HEK293T (cell line): ENCODE data around the gene LRRFIP1.
"Not testable (repeated sequence)": the region's sequence is repeated elsewhere in the genome, so short reads cannot be mapped to it uniquely, and the experiment has no call there.

Experiments used
- CTCF ChIA-PET: fragments of 350-600 bp; formaldehyde crosslinking; extraction: SDS; loops from one replicate; lab custom pipeline; 2021; ENCODE audit warnings: antibody characterized with exemption, inconsistent platforms; lab: Yijun Ruan, JAX
- POLR2A ChIA-PET: fragments of 350-600 bp; formaldehyde crosslinking; extraction: SDS; loops from one replicate; lab custom pipeline; 2020; ENCODE audit warnings: antibody characterized with exemption, inconsistent platforms; lab: Yijun Ruan, JAX
- DNase-seq: peaks from one replicate; pipeline ENCODE4 v3.0.0; 2012; ENCODE audit warnings: mixed read lengths; ENCODE audit errors: extremely low spot score
- ARNT ChIP-seq: fragments of 450-650 bp; IDR thresholded peaks from 2 replicates; pipeline ENCODE4 v1.6.1; 2017; ENCODE audit warnings: mild to moderate bottlenecking
- BHLHE40 ChIP-seq: fragments of 450-650 bp; IDR thresholded peaks from 2 replicates; pipeline ENCODE4 v1.6.1; 2016; ENCODE audit warnings: mild to moderate bottlenecking, moderate library complexity, borderline replicate concordance
- CTBP1 ChIP-seq: fragments of 450-650 bp; IDR thresholded peaks from 2 replicates; pipeline ENCODE4 v1.6.1; 2016; ENCODE audit warnings: borderline replicate concordance
- ELF4 ChIP-seq: fragments of 450-650 bp; IDR thresholded peaks from 2 replicates; pipeline ENCODE4 v1.6.1; 2017; ENCODE audit warnings: antibody characterized with exemption
- FOXA1 ChIP-seq: fragments of 450-650 bp; IDR thresholded peaks from 2 replicates; pipeline ENCODE4 v1.6.1; 2016; ENCODE audit warnings: mild to moderate bottlenecking
- FOXK2 ChIP-seq: fragments of 450-650 bp; IDR thresholded peaks from 2 replicates; pipeline ENCODE4 v1.6.1; 2016; ENCODE audit warnings: mild to moderate bottlenecking
- FOXM1 ChIP-seq: fragments of 450-650 bp; IDR thresholded peaks from 2 replicates; pipeline ENCODE4 v1.6.1; 2017; ENCODE audit warnings: mild to moderate bottlenecking, borderline replicate concordance
- HDGF ChIP-seq: fragments of 450-650 bp; IDR thresholded peaks from 2 replicates; pipeline ENCODE4 v1.6.1; 2017; ENCODE audit warnings: antibody characterized with exemption, borderline replicate concordance
- L3MBTL2 ChIP-seq: fragments of 450-650 bp; conservative IDR thresholded peaks from 2 replicates; pipeline ENCODE4 v1.6.1; 2016; ENCODE audit warnings: mild to moderate bottlenecking
- LEF1 ChIP-seq: fragments of 450-650 bp; IDR thresholded peaks from 2 replicates; pipeline ENCODE4 v1.6.1; 2017; ENCODE audit warnings: mild to moderate bottlenecking, borderline replicate concordance
- NFRKB ChIP-seq: fragments of 450-650 bp; IDR thresholded peaks from 2 replicates; pipeline ENCODE4 v1.6.1; 2016; ENCODE audit warnings: mild to moderate bottlenecking, moderate library complexity
- SP1 ChIP-seq: fragments of 450-650 bp; IDR thresholded peaks from 2 replicates; pipeline ENCODE4 v1.6.1; 2017
- SUZ12 ChIP-seq: fragments of 450-650 bp; IDR thresholded peaks from 2 replicates; pipeline ENCODE4 v1.6.1; 2016; ENCODE audit warnings: mild to moderate bottlenecking
- TARDBP ChIP-seq: fragments of 450-650 bp; IDR thresholded peaks from 2 replicates; pipeline ENCODE4 v1.6.1; 2016
- ZNF384 ChIP-seq: fragments of 450-650 bp; IDR thresholded peaks from 2 replicates; pipeline ENCODE4 v1.6.1; 2016
- TF ChIP-seq, protein P1 (sequence below): fragments of 450-650 bp; IDR thresholded peaks from 2 replicates; pipeline ENCODE4 v1.6.1; 2016

The LRRFIP1 gene

DNA sequence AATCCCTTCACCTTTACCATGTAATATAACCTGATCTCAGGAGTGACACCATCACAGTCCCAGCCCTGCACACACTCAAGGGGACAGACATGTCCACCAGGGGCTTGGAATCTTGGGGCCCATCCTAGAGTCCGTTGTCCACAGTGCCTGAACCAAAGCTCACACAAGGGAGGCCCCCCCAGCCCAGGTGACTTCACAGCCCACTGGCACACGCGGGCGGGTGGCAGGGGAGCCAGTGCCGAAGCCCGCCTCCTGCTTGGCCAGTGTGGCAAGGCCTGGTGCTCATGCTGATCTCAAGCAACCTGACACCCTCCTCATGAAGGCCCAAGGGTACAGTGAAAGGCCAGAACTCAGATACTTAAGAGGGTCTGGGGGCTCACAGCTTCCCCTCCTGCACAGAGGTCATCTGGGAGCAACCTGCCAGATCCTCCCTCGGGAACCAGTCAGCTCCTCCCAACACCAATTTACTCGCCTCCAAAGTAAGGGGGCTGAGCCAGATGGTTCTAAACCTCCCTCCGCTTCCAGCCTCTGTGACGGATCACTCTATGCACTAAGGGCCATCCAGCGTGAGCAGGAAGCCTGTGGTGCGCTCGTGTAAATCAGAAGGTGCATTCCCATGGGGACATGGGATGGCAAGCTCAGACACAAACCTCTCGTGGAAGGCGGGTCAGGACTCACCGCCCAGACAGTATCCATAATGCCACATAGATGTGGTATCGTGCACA, 33.6 kb upstream of the LRRFIP1 start:
- no peak for DNase-seq
- CTCF ChIA-PET, result no interaction called here
- TF ChIP-seq, protein P1, sequence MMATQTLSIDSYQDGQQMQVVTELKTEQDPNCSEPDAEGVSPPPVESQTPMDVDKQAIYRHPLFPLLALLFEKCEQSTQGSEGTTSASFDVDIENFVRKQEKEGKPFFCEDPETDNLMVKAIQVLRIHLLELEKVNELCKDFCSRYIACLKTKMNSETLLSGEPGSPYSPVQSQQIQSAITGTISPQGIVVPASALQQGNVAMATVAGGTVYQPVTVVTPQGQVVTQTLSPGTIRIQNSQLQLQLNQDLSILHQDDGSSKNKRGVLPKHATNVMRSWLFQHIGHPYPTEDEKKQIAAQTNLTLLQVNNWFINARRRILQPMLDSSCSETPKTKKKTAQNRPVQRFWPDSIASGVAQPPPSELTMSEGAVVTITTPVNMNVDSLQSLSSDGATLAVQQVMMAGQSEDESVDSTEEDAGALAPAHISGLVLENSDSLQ, result no peak
- no peak for TF ChIP-seq TARDBP
- no peak for TF ChIP-seq NFRKB
- TF ChIP-seq ZNF384, result no peak
- no peak for TF ChIP-seq FOXK2
- no peak for TF ChIP-seq ARNT
- no peak for TF ChIP-seq ELF4
- TF ChIP-seq L3MBTL2, result no peak
- no peak for TF ChIP-seq FOXM1
- TF ChIP-seq BHLHE40, result no peak
- no peak for TF ChIP-seq SP1
- TF ChIP-seq SUZ12, result no peak
- TF ChIP-seq FOXA1, result no peak
- TF ChIP-seq HDGF, result no peak
- TF ChIP-seq LEF1, result no peak
- POLR2A ChIA-PET, result no interaction called here

DNA sequence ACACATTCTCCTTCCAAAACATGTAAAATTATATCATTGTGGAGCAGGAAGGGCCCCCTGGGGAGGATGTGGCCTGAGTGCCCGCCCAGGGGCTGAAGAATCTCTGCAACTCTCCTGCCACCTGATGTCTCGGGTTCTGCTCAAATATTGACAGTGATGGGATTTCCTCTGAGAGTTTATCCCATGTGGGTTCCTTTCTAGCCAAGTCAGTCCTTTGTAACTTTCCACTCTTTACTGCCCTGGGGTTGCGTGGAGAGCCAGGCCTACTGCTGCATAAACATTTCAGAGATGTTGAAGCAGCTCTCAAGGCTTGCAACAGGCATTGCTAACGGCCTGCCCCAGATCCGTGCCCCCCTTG, 32.9 kb upstream of the LRRFIP1 start:
- DNase-seq, result no peak
- ChIA-PET POLR2A (no interaction called here), CTCF (interaction anchor here (0.9 kb wide), 1 partner anchor 222 kb away, joined by 4 read pairs; no protein-coding TSS in a partner anchor)
- TF ChIP-seq FOXM1 (no peak), FOXK2 (no peak)

DNA sequence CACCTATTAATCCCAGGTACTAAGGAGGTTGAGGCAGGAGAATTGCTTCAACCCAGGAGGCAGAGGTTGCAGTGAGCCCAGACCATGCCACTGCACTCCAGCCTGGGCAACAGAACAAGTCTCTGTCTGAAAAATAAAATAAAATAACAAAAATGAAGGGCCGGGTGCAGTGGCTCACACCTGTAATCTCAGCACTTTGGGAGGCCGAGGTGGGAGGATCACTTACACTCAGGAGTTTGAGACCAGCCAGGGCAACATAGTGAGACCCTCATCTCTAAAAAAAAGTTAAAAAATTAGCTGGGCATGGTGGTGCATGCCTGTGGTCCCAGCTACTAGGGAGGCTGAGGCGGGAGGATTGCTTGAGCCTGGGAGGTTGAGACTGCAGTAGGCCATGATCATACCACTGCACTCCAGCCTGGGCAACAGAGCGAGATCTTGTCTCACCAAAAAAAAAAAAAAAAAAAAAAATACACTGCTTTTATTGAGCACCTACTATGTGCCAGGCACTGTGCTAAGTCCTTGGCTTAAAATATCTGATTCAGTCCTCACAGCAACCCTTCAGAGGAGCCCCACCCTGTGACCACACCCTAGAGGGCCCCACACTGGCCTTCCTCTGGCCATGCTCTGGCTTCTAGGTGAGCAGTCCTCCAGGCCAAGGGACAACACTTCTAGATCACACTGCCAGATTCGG, 31.4 kb upstream of the LRRFIP1 start:
- DNase-seq, POLR2A ChIA-PET, CTCF ChIA-PET: not testable (repeated sequence)

DNA sequence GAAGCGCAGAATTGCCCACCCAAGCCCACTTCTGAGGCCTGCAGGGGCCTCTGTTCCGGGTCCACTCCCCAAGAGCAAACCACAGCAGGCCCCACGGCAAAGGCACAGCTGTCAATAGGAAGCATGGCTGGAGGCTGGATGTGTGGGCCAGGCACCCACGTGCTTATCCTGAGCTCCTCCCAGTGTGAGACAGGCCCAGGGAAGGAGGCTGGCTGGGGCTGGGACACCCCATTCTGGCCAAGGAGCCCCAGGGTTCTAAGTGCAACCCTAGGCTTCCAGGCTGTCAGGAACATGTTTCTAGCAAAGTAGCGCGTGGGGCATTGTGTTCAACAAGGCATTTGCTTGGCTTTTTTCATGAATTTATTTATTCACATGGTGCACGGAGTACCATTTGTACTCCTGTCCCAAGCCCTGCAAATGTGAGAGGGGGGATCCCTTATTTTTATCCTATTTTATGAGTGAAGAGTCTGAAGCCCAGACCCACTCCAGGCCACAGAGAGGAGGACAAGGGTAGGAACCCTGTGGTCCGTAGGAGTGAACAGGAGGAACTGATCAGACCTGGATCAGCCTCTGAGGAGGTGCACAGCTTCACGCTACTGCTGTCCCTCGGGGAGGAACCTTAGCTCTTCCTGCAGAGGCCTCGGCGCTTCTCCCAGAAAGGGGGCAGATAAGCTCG, 30.7 kb upstream of the LRRFIP1 start:
- no peak for DNase-seq
- POLR2A ChIA-PET, result no interaction called here
- TF ChIP-seq, protein P1, result no peak
- TF ChIP-seq BHLHE40 (no peak), TARDBP (no peak), SP1 (no peak), NFRKB (no peak), ZNF384 (no peak), FOXK2 (no peak), LEF1 (no peak), FOXA1 (no peak), ELF4 (no peak), CTBP1 (no peak), FOXM1 (no peak), SUZ12 (no peak), ARNT (no peak), L3MBTL2 (no peak)
- CTCF ChIA-PET, result no interaction called here

DNA sequence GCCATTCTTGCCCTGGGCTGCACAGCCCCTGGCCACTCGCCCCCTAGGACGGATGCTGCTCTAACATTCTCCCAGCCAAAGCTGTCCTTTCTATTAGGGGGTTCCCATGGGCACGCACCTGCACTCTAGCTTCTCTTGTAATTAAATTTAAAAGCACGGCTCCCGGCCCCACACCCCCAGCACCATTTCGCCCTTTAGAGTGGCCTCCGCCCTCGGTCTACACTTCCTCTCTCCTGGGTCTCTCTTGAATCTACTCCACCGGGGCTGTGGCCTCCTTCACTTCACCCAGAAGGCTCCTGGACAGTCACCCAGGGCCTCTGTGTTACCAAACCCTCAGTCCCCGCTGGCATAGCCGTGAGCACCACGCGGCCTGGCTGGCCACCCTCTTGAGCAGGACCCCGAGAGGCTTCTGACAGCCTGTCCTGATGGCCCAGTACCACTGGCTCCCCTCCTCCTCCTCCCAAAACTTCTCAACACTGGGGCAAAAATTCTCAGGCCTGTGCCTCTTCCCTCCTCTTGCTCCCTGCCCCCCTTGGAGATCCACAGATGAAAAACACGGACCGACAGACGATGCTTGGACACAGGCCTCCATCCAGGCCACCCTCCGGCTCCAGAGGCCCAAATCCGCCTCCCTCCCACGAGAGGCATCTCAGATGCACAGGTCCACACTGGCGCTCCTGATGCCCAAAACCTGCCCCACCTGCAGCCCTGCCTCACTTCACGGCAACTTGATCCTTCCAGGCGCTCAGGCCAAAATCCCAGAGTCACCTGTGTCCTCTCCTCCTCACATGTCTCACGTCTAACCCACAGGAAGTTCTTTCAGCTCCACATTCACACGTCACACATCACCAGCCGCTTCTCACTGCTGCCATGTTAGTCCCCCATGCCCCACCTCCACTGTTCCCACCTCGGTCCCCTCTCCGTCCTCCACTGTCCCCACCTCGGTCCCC, 29.9 kb upstream of the LRRFIP1 start:
- ChIA-PET CTCF (no interaction called here), POLR2A (no interaction called here)
- no peak for DNase-seq

DNA sequence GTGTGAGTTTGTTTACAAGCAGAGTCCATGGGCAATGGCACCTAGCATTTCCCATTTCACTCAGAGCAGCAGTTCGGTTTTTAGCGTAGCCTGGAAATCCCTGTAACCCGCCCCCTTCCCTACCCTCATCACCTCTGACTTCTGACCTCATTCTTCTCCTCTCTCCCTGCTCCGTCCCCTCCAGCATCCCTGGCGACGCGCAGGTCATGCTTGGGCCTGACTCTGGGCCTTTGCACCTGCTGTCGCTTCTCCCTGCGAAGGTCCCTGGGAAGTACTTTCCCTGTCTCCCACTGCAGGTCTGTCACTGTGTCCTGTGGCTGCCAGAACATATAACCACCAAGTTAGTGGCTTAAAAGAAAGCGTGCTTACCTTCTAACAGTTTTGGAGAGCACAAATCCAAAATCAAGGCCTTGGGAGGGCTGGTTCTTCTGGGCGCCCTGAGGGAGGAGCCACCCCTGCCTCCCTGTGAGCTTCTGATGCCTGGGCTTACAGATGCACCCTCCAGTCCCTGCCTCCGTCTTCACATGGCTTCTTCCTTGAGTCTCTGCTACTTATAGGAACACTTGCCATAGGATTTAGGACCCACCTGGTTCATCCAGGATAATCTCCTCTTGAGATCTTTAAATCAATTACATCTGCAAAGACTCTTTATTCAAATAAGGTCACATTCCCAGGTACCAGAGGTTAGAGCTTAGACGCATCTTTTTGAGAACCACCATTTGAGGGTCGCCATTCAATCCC, 28.7 kb upstream of the LRRFIP1 start:
- TF ChIP-seq HDGF (no peak), FOXK2 (no peak), FOXM1 (no peak), L3MBTL2 (no peak), FOXA1 (no peak), ZNF384 (no peak), SUZ12 (no peak), SP1 (no peak), NFRKB (no peak), TARDBP (no peak), CTBP1 (no peak), LEF1 (no peak), ELF4 (no peak), ARNT (no peak), BHLHE40 (no peak)
- TF ChIP-seq, protein P1, result no peak
- CTCF ChIA-PET, result interaction anchor here (0.7 kb wide), 1 partner anchor 147 kb away, joined by 3 read pairs; no protein-coding TSS in a partner anchor
- DNase-seq, result no peak
- POLR2A ChIA-PET, result no interaction called here

More for the DNA sequence above, 29.9 kb upstream of the LRRFIP1 start:
- TF ChIP-seq HDGF (no peak), SUZ12 (no peak), ARNT (no peak), FOXK2 (no peak), FOXM1 (no peak)
